Right ventricle myocardium inferior (tissue), 1 donor: ENCODE measurements around the gene MAST2. TPM values are rescaled to one million over a fixed set of nuclear protein-coding genes. Genes with fewer than 3 reads are reported as not detected.

Experiments
- ATAC-seq: fragments of 200-7000 bp; cut with Tn5 transposase; one replicate; pipeline ENCODE4 v1.9.1; 2020; ENCODE audit warnings: mild to moderate bottlenecking, moderate library complexity
- DNase-seq: peaks from one replicate; pipeline ENCODE4 v3.0.0; 2021; ENCODE audit errors: missing footprints
- intact Hi-C: fragments of 100-400 bp; cut with DNase I; formaldehyde crosslinking; loops from one replicate; pipeline ENCODE4 v1.11.0; 2022
- total RNA-seq: library from RNA; stranded (reverse); fragmentation: NEBNext Ultra II Directional; extraction: Animal tissue kit (Norgen Biotek cat#: 25700); gene quantifications from one replicate; pipeline ENCODE4 v1.2.1, GENCODE V29; 2021
- donor health status: DM: no; HTN: yes; CAD: no; lungs with severe emphysema.

The MAST2 gene
- total RNA-seq, 1 donor from 2014 or later = 100 TPM

DNA sequence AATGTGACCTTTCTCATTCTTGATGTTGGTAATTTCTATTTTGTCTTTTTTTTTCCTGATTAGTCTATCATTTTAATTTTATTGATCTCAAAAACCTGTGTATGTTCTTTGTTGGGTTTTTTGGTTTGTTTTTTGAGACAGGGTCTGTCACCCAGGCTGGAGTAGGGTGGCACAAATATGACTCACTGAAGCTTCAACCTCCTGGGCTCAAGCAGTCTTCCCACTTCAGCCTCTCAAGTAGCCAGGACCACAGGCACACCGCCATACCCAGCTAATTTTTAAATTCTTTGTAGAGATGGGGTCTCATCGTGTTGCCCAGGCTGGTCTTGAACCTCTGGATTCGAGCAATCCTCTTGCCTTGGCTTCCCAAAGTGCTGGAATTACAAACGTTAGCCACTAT is 183.8 kb downstream of the MAST2 start:
- ATAC-seq = no peak

DNA sequence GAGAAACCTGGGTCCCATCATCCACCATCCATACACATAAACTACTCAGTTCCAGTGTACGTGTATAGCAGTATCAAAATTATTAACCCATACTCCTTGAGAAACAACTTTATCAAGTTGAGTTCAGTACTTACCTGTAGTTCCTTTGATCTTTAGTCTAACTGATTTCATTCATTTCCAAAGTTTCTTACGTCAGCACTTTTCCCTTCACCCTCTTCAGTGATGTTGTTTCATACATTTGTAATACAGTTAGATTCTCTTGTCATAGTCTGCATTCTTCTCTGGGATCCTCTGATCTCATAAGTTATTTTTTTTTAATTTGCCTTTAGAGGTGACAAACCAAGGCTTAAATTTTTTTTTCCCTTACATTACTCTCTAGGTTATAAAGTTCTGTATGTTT is 185.8 kb downstream of the MAST2 start:
- no peak for ATAC-seq

More for the DNA sequence above, 183.8 kb downstream of the MAST2 start:
- DNase-seq = no peak
- intact Hi-C loops = no loop called here

DNA sequence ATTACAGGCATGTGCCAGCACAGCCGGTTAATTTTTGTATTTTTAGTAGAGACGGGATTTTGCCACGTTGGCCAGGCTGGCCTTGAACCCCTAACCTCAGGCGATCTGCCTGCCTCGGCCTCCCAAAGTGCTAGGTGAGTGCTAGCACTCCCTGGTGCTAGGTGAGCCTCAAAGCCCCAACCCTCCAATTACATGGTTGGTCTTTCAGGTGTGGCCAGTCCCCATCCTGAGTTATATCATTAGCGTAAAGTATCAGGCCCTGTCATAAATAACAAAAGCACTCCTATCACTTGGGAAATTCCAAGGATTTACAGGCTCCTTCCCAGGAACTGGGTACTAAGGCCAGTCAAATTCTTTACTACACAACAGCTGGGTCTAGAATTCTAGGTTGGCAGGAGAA is 191.0 kb downstream of the MAST2 start:
- DNase-seq (no peak), ATAC-seq (no peak)

More for the DNA sequence above, 185.8 kb downstream of the MAST2 start:
- intact Hi-C loops = no loop called here
- DNase-seq = no peak

DNA sequence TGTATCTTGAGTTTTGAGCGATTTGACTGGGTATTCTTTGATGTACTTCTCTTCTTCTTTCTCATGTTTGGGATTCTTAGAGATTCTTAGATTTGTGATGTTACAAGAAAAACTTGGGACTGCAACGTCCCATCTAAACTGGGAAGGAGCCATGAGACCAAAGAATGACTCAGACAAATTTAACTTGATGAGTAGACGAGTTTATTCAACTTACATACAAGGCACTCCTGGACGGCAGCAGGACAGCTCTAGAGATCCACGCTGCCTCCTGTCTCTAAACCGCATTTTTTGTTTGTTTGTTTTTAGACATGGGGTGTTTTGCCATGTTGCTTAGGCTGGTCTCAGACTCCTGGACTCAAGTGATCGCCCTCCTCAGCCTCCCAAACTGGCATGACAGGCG is 191.9 kb downstream of the MAST2 start:
- no peak for ATAC-seq
- DNase-seq = no peak
- intact Hi-C loops = no loop called here

More for the DNA sequence above, 191.0 kb downstream of the MAST2 start:
- intact Hi-C loops = no loop called here

DNA sequence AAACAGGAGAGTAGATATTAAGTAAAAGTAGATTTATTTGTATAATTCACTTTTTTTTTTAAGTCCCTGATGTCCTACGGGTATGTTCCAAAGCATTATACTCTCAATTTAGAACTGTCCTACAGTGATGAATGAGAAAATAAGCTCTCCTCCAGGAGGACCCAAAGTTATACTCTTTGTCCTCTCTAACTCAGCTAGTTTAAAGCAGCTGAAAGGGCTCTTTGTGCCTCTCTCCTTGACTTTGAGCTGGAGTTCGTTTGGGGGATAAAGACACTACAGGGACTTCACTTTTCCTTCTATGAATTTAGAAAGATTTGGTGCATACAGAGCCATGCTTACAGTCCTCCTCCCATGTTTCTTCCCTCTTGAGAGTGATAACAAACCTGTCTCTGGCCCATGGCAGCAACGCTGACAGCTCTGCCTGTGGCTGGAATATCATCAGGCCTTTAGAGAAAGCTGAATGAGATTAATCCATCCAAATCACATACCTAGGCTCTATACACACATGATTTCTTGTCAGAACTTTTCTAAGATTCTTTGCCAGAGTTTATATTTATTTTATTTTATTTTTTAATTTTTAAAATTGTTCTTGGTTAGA is 194.7 kb downstream of the MAST2 start:
- intact Hi-C loops = no loop called here

DNA sequence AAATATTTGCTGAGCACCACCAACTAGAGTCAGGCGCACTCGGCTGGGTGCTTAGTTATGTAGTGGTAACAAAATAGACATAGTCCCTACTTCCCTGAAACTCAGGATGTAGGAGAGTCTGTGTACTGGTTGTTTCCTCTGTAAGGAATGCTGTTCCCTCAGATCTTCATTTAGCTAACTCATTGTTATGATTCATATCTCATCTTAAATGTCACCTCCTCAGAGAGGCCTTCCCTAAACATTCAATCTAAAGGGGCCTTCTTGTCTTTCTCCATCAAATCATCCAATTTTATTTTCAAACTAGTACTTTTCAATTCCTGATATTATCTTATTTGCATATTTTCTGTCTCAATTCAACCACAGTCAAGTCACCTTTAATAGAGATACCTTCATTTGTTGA is 196.1 kb downstream of the MAST2 start:
- DNase-seq (no peak), ATAC-seq (no peak)
- intact Hi-C loops = no loop called here

More for the DNA sequence above, 194.7 kb downstream of the MAST2 start:
- DNase-seq = no peak
- peak; percentile 75 for ATAC-seq

DNA sequence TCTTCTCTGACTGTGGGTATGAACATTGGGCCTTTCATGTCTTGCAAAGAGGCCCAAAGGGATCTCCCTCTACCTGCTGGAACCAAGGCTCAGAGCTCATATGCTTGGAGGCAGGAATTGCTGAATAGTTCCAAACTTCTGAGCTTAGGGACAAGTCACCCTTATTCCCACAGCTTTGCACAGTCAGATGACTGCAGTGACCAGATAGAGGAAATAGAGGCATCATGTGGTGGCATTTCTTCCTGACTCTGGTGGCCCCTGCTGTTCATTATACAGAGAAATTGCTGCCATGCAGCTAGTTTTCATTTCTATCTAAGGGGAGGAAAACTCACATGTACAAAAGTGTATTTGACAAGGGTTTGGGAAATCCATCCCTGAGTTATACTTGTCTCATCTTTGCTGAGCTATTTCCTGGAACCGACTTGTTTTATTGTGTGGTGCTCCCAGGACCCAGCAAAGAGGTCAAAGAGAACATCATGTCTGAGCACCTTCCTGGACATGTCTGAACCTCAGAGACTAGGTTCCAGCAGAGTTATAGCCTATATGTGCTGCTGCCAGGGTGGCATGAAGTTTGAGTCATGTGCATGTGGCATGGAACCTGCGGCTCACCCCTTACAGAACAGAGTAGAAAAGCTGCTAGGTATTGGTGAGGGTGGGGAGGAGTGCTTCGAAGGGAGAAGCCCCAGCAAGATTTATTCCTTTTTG is 197.8 kb downstream of the MAST2 start:
- DNase-seq = no peak
- no peak for ATAC-seq
- intact Hi-C loops = no loop called here

DNA sequence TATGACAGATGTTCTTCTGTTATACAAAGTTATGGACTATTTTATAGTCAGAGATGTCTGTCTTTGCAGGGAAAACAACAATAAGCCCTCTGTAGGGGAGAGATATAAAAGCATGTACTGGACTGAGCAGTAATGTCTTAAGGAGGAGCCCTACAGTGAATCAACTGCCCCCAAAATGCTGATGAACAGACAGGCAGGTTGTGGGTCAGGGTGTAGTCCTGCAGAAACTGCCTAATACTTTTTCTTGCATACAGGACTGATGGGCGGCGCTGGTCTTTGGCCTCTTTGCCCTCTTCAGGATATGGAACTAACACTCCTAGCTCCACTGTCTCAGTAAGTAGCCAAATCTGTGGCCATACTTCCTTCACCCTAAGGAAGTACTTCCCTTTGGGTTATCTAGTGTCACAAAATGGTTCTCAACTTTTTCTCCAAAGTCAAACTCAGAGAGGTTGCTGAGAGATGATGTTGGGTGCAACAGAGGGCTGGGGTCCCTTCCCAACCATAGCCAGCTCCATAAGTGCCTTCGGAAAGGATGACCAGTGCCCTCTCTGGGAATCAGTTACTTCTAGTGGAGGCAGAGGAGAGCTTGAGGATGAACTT is 199.2 kb downstream of the MAST2 start:
- intact Hi-C loops = no loop called here
- DNase-seq (no peak), ATAC-seq (no peak)

DNA sequence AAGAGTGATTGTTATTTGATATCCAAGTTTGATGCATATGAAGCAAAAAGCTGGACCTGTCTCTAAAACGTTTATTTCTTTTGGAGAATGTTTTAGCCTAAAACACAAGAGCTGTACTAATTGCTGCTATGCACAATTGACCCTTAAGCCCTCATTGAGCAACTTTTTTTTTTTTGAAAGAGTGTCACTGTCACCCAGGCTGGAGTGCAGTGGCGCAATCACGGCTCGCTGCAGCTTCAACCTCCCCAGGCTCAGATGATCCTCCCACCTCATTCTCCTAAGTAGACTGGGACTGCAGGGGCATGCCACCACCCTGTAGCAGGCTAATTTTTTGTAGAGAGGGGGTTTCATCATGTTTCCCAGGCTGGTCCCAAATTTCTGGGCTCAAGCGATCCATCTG is 199.9 kb downstream of the MAST2 start:
- DNase-seq (no peak), ATAC-seq (no peak)
- intact Hi-C loops = no loop called here

DNA sequence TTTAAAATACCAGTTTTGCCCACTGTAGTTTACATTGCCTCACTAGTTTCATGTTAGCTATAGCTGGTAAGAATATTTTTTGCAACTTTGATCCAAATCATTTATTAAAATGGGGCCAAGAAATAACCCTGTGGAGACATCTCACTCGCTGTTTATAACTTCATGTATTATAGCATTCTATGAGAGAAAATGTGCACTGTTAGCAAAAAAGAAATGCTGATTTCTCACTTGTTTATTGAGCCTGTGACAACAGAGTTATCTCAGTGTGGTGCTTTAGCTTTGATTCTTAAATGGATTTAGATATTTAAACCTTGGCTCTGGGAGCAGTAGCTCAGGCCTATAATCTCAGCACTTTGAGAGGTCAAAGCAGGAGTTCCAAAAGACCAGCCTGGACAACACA is 201.1 kb downstream of the MAST2 start:
- no peak for DNase-seq
- intact Hi-C loops = no loop called here
- no peak for ATAC-seq

DNA sequence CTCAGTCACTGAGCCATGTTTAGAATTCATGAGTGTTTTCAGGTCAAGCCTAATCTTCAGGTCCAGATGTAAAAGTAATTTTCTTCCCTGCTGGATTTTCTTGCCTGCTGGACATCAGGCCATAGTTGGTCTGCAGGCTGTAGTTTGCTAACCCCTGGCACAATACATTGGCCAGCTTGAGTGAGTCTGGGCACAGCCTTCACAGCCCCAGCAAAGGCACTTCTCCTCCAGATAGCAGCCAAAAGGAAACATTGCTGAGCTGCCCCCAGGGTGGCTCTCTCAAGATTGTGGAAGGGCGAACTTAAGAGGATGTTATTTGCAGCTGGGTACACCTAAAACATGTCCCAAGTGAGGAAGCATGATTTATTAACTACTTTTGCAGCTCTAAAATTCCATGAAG is 202.2 kb downstream of the MAST2 start:
- intact Hi-C loops = no loop called here
- ATAC-seq = peak; percentile 45
- DNase-seq = no peak

DNA sequence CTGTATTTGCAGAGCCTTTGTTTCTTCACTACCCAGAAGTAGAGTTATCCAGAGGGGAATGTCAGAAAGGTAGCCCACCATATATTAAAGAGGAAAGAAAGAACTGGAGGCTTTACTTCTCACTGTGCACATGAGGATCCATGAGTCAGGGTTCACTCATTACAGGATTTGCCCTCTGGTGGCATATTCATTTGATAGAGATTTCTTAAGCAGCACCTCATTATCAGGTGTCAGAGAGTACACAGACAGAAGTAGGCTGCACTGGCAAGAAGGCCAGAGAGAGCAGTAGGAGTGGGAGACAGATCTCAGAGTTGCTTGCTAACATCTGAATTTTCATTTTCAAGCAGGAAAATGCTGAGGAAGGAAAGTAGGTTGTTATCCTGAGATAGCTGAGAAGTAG is 205.2 kb downstream of the MAST2 start:
- intact Hi-C loops = no loop called here
- DNase-seq (no peak), ATAC-seq (peak; percentile 41)

DNA sequence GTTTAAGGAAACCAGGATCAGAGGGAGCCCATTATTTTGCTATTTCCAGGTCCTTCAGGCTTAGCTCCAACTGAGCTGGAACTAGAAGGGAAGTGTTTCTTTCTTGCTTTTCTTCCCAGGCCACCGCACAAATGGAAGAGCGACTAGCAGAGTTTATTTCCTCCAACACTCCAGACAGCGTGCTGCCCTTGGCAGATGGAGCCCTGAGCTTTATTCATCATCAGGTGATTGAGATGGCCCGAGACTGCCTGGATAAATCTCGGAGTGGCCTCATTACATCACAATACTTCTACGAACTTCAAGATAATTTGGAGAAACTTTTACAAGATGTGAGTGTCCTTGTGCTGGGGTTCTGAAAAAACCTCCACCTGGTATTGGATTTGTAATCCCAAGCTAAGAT is 207.2 kb downstream of the MAST2 start:
- intact Hi-C loops = no loop called here
- DNase-seq (no peak), ATAC-seq (no peak)

DNA sequence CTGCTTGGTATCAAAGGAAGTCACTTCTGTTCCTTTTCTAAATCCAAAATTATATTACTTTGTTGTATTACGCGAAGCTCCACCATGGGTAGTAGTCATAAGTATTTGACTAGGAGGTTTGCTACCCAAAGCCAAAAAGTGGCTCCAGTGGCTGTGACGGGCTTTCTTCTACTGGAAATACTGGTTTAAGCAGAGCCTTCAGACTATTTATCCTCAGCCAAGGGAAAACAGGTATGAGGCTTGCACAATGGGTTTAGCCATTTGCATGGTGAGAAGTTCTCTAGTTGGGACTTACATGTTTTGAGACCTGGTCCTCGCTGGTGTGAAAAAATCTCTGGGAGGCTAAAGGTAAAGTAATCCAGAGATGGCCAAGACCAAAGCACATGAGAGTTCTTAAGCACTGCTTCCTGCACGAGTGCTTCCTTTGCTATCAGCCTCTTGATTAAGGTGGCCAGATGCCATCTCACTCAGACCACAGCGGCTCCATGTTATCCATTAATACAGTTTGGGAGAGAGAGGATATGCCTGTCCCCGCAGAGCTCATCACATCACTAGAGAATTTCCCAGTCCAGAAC is 207.8 kb downstream of the MAST2 start:
- DNase-seq = no peak
- no peak for ATAC-seq
- intact Hi-C loops = no loop called here

DNA sequence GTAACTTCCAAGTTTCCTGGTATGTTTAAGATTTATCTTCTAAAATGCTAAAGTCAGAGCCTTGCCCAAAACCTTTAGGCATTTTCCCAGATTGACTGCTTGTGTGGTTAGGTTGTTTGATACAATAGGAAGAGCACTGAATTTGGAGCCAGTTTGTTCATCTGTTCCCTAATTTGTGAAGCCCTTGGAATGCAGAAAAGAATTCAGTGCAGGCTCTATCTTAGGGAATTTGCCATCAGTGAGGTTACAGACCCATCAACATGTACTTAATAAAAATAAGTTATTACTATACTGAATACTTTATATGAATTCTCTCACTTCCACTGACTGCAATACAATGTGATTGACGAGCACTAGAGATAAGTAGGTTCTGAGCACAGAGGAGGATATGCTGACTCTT is 208.8 kb downstream of the MAST2 start:
- intact Hi-C loops = no loop called here
- ATAC-seq (no peak), DNase-seq (no peak)

DNA sequence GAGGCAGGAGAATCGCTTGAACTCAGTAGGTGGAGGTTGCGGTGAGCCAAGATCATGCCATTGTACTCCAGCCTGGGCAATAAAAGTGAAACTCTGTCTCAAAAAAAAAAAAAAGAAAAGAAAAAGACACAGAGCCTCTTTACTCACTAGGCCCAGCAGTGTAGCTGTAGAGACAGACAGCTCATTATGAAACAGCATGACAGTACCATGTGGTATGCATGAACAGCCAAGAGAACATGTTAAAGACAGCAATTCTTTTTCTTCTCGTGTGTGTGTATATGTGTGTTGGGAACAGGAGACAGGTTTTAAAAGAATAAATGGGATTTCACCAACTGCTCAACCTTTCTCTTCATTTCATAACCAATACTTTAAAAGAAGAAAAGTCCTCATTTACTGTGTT is 210.2 kb downstream of the MAST2 start:
- intact Hi-C loops = no loop called here
- ATAC-seq (no peak), DNase-seq (no peak)

DNA sequence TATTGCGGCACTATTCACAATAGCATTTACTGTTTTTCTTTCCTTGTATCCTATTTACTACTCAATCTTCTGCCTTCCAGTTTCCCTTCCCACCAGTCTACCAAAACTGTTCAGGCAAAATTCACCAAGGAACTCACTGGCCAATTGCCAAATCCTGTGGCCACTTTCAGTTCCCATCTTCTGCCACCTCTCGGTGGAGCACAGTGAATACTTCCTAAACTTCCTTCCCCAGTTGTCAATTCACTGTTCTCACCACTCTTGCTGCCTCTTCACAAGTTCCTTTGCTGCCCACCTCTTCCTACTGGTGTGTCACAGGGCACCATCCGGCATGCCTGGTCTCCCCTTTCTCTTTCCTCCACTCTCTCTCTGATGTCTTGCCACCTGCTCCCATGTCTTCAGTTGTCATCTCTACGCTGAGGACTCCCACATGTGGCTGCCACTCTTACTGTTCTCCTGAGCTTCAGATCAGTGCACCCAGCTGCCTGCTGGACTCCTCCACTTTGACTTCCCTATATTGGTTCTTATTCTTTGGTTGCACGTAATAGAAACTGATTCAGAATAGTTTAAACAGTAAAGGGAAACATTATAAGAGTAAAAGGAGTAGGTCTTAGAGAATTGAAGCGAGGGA is 214.6 kb downstream of the MAST2 start:
- ATAC-seq = peak; percentile 39
- no peak for DNase-seq
- intact Hi-C loops = no loop called here

DNA sequence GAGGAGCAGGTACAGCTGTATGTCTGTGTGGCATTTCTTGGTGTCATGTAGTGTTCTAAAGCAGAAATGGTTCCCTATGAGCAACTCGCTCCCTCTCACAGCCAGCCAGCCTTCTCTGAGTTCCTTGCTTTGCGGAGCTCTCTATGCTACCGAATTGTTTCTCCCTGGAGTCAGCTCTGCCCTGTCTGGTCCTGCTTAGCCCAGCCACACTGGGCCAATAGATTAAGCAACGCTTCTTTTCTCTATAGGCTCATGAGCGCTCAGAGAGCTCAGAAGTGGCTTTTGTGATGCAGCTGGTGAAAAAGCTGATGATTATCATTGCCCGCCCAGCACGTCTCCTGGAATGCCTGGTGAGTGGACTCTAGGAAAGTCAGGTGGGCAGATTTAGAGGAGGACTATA is 215.9 kb downstream of the MAST2 start:
- DNase-seq (no peak), ATAC-seq (no peak)
- intact Hi-C loops = no loop called here

DNA sequence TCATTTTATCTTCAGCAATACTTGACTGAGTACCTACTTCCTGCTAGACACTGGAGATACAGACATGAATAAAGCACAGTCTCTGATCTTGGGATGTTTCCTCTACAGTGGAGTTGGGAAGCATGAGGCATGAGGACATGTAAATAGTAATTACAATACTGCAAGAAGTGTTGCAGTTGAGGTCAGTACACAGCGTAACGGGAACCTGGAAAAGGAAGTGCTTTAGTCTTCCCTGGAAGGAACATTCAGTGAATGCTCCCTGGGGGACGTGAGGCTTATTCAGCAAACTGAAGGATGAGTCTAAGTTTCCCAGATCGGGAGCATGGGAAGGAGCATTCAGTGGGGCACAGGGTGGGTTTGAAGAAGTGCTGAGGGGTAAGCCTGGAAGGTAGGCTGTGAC is 216.6 kb downstream of the MAST2 start:
- DNase-seq (no peak), ATAC-seq (no peak)
- intact Hi-C loops = no loop called here
